ENCODE measurements around the gene CAMK2B. TPM values are rescaled to one million over a fixed set of nuclear protein-coding genes. Genes with fewer than 3 reads are reported as not detected.
A peak's percentile ranks its signal among the peaks of the same experiment; 100 is the strongest.

Gene CAMK2B
- total and polyA plus RNA-seq, 2 of the 13 experiments (the other 11 are each of a cell fraction or from before 2014, with no cell fraction given) = 0.27 to 0.48 TPM

GRCh38 chr7:44184206-44184872, 141.1 kb downstream of the CAMK2B start:
- no peak overlapping the region for H2AFZ ChIP-seq (ENCODE audit: low read length)
- FAIRE-seq = no peak
- H3K9ac ChIP-seq (ENCODE audit: insufficient read depth, low read depth, low read length) = no peak overlapping the region
- peaks cover 8% of the 10 kb centered on the region; the same call in 1 of the 2 replicates for H3K4me1 ChIP-seq (ENCODE audit: insufficient read depth, low read length)
- TF ChIP-seq KDM5A (IDR thresholded peaks at IDR 0.05; ENCODE audit: borderline replicate concordance, low read length) (no peak), FOSL2 (CRISPR knock-in tag; IDR thresholded peaks at IDR 0.05) (peak; percentile 32; the same call in 1 of the 2 replicates)
- ATAC-seq = no peak
- H3K79me2 ChIP-seq (ENCODE audit: insufficient read depth, low read length) = no peaks in the 10 kb centered on the region
- BruUV-seq (replicated peaks) = no TSS peak
- H3K4me2 ChIP-seq (ENCODE audit: low read depth, low read length) = no peak overlapping the region
- peaks cover 2 to 17% of the 10 kb centered on the region in 2 experiments; a peak in 3 of 5 replicates for H3K27me3 ChIP-seq (ENCODE audit: control insufficient read depth in 1 of 2, insufficient read depth in 2 of 2, low read length in 2 of 2)
- no peak overlapping the region for H3K4me3 ChIP-seq (replicated peaks in 1 of 3; ENCODE audit: insufficient read depth in 1 of 3, low read depth in 2 of 3, low read length in 3 of 3)
- 42% methylated on average over 16 of the region's 16 CpGs for WGBS (ENCODE audit: low lambda C conversion rate)
- H4K20me1 ChIP-seq (ENCODE audit: insufficient read depth, low read length) = no peaks in the 10 kb centered on the region
- H3K36me3 ChIP-seq (replicated peaks in 1 of 2; ENCODE audit: control insufficient read depth in 1 of 2, insufficient read depth in 2 of 2, low read length in 2 of 2) = no peaks in the 10 kb centered on the region
- H3K9me3 ChIP-seq (ENCODE audit: low read length) = peaks cover 14% of the 10 kb centered on the region
- CTCF ChIA-PET (ENCODE audit: low intra/inter-chr PET ratio, low total read pairs) = no interaction called here
- in situ Hi-C loops (cut with HindIII; ENCODE audit: extremely low pct_ligation_motif_present, low pct_unique_long_range_greater_than_20kb) (no loop called here), intact Hi-C loops (cut with micrococcal nuclease; ENCODE audit: unreplicated experiment) (no loop called here)
- no peak for DNase-seq (ENCODE audit: low spot score)
- no peak overlapping the region for H3K27ac ChIP-seq (ENCODE audit: extremely low read length, insufficient read depth, low read length)
- POLR2A ChIA-PET = no interaction called here

- FAIRE-seq (no peak), ATAC-seq (no peak), DNase-seq (ENCODE audit: low spot score) (no peak)
- Histone ChIP-seq H3K9ac (ENCODE audit: insufficient read depth, low read depth, low read length) (no peak overlapping the region), H3K4me2 (ENCODE audit: low read depth, low read length) (no peak overlapping the region), H3K36me3 (replicated peaks in 1 of 2; ENCODE audit: control insufficient read depth in 1 of 2, insufficient read depth in 2 of 2, low read length in 2 of 2) (no peaks in the 10 kb centered on the region), H4K20me1 (ENCODE audit: insufficient read depth, low read length) (no peaks in the 10 kb centered on the region), H3K9me3 (ENCODE audit: low read length) (peaks cover 14% of the 10 kb centered on the region), H3K27me3 (ENCODE audit: control insufficient read depth in 1 of 2, insufficient read depth in 2 of 2, low read length in 2 of 2) (peaks cover 2 to 17% of the 10 kb centered on the region in 2 experiments; a peak in 3 of 5 replicates), H3K4me1 (ENCODE audit: insufficient read depth, low read length) (peaks cover 2% of the 10 kb centered on the region; the same call in 1 of the 2 replicates), H2AFZ (ENCODE audit: low read length) (no peak overlapping the region), H3K4me3 (replicated peaks in 1 of 3; ENCODE audit: insufficient read depth in 1 of 3, low read depth in 2 of 3, low read length in 3 of 3) (no peak overlapping the region), H3K27ac (ENCODE audit: extremely low read length, insufficient read depth, low read length) (no peak overlapping the region), H3K79me2 (ENCODE audit: insufficient read depth, low read length) (no peaks in the 10 kb centered on the region)
- ChIA-PET POLR2A (no interaction called here), CTCF (ENCODE audit: low intra/inter-chr PET ratio, low total read pairs) (no interaction called here)
- intact Hi-C loops (cut with micrococcal nuclease; ENCODE audit: unreplicated experiment) (no loop called here), in situ Hi-C loops (cut with HindIII; ENCODE audit: extremely low pct_ligation_motif_present, low pct_unique_long_range_greater_than_20kb) (no loop called here)
- BruUV-seq (replicated peaks) = no TSS peak
- WGBS (ENCODE audit: low lambda C conversion rate) = 0% methylated on average over 2 of the region's 2 CpGs
- no peak for TF ChIP-seq ZNF558 (CRISPR knock-in tag; IDR thresholded peaks at IDR 0.05; ENCODE audit: borderline replicate concordance)
- no peak for TF ChIP-seq ZNF382 (CRISPR knock-in tag; IDR thresholded peaks at IDR 0.05; ENCODE audit: borderline replicate concordance)
- no peak for TF ChIP-seq HCFC1 (IDR thresholded peaks at IDR 0.05; ENCODE audit: low read depth, low read length)
Observed at GRCh38 chr7:44183386-44183785, 142.0 kb downstream of the CAMK2B start.
